Suppressor macrophage treated with lipopolysaccharide for 4 hours (primary cell): ENCODE results near the gene RS1.

ENCODE experiments used
- DNase-seq: peaks from one replicate; pipeline ENCODE4 v3.0.0-alpha.2; 2020

Gene RS1

GRCh38 chrX:18672008-18672407, at the start of gene RS1:
RS1 (minus strand) TSS chrX:18672108; CDS start chrX:18672068, 40 bp downstream.
- no peak for DNase-seq

DNA sequence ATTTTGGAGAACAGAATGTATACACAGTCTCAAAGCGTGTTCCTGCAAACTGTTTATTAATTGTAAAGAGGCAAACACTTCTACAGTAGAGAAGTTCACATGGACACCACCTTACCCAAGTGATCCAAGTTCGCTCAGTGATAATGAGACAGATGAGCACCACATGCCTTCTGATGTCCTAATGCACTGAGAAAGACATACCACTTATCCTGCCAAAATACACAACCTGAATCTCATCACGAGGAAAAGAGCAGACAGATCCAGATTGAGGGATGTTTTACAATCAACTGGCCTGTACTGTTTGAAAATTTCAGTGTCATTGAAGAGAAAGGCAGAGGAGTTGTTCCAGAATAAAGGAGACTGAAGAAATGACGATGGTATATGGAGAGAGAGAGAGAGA, 47.9 kb upstream of the RS1 start:
- DNase-seq = no peak

- DNase-seq = no peak
Observed at GRCh38 chrX:18714910-18715309, 43.0 kb upstream of the RS1 start.

GRCh38 chrX:18709833-18710232, 37.9 kb upstream of the RS1 start:
- DNase-seq = no peak

- peak; percentile 6 for DNase-seq
Observed at GRCh38 chrX:18707426-18708049, 35.6 kb upstream of the RS1 start, which contains the start of gene PPEF1. PPEF1 (plus strand) TSS chrX:18707645; CDS start chrX:18707781, 136 bp downstream.

DNA sequence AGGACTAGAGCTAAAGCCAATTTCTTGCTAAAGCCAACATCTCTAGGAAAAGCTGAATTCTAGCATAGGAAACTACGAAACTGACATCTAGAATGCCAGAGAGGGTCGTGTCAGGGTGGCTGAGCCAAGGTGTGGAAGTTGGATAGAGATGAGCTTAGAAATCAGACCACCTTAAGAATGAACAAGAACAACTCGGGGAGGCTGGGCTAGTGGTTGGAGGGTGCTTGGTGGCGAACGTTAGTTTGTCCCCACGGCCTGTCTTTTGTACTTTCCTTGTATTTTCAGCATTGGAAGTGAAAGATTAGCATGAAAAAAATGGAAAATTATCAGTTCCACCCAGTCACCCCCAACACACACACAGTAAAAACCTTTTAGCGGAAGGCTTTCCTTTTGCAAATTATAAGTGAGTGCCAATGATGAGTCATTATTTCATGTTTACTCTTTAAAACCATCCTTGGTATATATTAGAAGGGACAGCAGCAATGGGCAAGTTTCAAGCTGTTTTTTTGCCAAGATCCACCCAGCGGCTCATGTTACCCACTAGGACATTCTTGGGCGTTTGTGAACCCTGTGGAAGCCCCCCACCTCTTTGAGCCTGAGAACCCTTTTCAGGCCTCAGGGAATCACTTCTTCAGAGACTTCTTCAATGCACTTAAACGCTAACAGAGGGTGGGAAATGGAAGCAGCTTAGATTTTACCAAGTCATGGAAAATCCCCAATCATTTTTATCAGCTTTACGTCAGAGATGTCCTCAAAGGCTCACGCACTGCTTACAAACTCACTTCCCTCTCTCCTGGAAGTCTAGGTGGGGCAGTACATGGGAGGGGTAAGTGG, 30.7 kb upstream of the RS1 start:
- DNase-seq = no peak

- no peak for DNase-seq
Observed at GRCh38 chrX:18701621-18702361, 29.9 kb upstream of the RS1 start.

- DNase-seq = no peak
Observed at GRCh38 chrX:18698737-18699650, 27.1 kb upstream of the RS1 start.

GRCh38 chrX:18696653-18697052, 24.7 kb upstream of the RS1 start:
- no peak for DNase-seq

GRCh38 chrX:18692541-18692940, 20.6 kb upstream of the RS1 start:
- no peak for DNase-seq

GRCh38 chrX:18691431-18691830, 19.5 kb upstream of the RS1 start:
- peak; percentile 15 for DNase-seq

DNA sequence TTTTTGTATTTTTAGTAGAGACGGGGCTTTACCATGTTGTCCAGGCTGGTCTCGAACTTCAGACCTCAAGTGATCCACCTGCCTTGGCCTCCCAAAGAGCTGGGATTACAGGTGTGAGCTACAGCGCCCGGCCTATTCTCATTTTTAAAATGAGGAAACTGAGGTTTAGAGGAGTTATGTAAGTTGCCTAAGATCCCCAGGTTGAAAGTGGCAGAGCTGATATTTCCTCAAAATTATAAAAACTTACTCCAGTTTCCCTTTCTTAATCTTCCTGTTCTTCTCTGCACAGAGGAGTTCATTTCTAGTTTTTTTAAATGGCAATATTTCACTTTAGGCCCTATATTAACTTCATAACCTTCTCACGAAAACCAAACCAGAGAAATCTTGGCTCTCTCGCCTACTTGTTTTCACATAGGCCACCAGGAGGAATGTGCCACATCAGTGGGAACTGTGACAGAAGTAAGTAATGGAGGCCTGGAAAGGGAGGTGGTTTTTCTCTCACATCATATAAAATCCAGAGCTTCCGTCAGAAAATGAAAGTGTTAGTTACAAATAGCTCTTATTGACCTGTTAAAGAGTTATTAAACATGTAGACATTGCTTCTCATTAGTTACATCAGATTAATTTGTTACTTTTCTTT, 16.1 kb upstream of the RS1 start:
- peak; percentile 35 for DNase-seq

- peak; percentile 35 for DNase-seq
Observed at GRCh38 chrX:18682979-18683387, 11.1 kb upstream of the RS1 start.

- DNase-seq = no peak
Observed at GRCh38 chrX:18681996-18682395, 10.1 kb upstream of the RS1 start.

DNA sequence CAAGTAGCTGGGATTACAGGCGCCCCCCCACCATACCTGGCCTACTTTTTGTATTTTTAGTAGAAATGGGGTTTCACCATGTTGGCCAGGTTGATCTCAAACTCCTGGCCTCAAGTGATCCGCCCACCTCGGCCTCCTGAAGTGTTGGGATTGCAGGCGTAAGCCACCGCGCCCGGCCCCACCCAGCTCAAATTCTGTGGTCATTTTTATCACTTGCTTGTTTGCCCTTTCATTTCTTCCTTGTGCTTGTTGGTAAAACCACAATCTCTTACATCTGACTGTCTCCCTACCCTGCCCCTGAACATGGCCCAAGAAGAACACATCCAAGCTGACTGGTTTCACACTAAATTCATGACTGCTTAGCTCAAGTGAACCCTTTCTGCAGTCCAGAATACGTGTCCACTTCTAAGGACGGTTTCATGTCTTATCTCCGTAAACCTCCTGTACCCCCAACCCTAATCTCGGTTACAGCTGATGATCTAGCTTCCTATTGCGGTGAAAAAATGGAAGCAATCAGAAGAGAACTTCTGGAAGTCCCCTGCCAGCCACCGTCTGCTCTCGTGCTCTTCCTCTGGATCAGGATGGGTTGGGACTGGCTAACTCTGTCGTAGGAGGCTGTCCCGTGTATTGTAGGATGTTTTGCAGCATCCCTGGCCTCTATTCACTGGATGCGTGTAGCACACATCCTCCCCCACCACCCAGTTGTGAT, 5.4 kb upstream of the RS1 start:
- DNase-seq = peak; percentile 31

DNA sequence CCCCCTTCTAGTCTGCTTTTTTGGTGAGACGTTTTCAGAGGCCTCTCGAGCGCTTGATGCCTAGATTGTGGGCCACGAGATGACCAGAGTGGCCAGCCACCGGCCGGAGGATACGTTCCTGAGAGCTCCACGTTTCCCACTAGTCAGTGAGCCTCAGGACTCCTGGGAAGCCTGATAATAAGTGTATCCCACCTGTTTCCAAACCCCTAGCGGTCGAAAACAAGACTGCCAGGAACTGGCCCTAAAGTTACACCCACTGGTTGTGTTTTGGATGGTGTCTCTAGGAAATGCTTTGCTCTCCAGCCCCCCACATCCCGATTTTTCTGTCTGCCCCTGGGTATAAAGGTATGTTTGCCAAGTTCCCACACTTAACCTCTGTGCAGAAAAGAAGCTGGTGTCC, 4.6 kb upstream of the RS1 start:
- DNase-seq = no peak

DNA sequence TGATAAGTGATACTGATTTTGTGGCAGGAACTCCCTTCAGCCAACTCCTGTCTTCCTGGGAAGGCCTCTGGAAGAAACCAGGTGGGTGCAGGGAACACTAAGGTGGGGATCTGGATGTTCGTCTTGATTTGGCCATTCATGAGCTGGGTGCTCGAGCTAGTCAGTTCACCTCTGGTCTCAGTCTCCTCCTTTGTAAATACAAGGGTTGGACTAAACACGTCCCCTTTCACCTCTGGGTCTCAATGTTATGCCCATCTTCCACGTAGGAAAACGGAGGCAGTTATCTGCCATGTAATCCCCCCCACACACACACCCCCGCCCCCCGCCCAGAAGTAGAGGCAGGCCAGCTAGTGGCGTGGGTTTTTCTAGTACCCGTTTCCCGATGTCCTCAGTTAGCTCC, 4.1 kb upstream of the RS1 start:
- DNase-seq = no peak

DNA sequence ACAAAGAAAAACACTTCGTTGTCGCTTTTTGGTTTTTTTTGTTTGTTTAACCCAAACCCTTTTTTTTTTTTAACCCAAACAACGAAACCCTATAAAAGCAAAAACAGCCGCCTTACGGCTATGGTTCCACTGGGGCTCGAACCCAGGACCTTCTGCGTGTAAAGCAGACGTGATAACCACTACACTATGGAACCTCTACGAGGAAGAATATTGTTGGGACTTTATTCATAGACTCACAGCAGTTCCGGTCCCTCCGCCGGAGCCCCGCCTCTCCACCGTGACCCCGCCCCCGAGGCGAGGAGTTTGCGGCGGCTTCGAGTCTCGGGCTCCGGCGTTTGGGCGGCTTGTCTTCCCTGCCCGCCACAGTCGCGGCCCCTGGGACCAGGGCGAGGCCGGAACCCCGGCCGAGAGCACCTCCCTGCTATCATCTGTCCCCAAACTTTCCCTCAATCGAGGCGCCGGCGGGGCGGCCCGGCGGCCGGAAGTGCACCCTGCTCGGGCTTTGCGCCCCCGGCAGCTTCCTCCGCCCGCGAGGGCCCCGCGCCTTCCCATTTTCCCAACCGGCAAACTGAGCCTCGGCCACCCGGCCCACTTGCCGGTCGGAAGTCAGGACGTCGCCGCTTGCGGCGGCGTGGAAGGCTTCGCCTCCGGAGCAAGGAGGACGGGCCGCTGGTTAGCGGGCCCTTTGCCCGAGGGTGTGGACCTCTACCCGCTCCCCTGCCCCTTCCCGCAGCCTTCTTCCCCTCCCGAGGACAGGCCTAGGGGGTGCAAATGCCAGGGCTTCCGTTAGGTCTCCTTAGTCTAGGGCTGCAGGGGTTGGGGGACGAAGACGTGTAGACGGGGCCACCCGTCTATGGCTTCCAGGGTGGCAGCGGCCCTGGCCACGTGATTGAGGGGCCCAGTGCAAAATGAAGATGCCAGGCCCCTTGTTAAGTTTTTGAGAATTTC, 3.2 kb upstream of the RS1 start:
- peak; percentile 85 for DNase-seq

DNA sequence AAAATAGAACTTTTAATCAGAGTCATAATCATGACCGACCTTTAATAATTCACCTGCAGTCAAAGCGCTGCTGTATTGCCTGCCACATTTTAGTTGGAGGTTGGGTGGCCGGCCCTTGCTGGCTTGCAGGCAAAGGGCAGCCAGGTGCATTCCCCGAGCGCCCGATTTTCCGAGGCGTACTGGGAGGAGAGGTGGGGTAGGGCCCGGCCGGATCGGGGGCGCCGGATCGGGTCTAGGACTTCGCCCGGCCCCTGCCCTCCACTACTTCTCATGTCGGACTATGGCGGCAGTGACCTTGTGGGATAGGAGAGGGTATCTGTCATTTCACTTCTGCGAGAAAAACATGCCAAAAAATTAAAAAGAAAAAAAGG, 2.5 kb upstream of the RS1 start:
- no peak for DNase-seq
